NCI-H345 treated with DMSO at 0.1 percent for 48 hours (cell line): Measurements from ENCODE around the gene ZNF324.

Source experiments
- DNase-seq: peaks from one replicate; lab custom pipeline; 2025; ENCODE audit not compliant: unreplicated experiment; lab: John Stamatoyannopoulos, UW

Gene ZNF324

DNA sequence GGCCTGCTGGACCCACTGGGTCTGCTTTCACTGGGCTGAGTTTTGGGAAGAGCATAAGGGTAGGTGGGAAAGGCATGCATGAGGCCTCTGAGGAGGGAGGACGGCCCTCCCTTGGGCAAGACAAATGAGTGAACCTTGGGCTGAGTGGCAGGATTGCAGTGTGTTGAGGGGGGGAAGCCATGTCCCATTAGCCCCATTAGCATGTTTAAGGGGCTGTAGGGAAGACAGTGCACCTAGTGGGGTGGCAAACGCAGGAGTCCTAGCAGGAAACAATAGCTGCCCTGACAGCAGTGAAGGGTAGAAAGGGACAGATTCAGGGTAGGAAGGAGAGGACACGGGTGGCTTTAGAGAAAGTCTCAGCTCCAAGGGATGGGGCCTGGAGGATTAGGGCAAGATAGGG is 55.8 kb downstream of the ZNF324 start:
- no peak for DNase-seq
